HUES64 (cell line): ENCODE results near the gene CELF1.
A peak's percentile ranks its signal among the peaks of the same experiment; 100 is the strongest.
"Not testable (repeated sequence)": the region's sequence is repeated elsewhere in the genome, so short reads cannot be mapped to it uniquely, and the experiment has no call there.

Experiments used
- H3K27ac ChIP-seq: 2 replicates; pipeline ENCODE4 v1.7.0; 2013; ENCODE audit warnings: low read depth, low read length, inconsistent platforms
- H3K27me3 ChIP-seq: 2 replicates; pipeline ENCODE4 v1.6.1; 2013; ENCODE audit warnings: mild to moderate bottlenecking, low read length; ENCODE audit not compliant: insufficient read depth
- H3K36me3 ChIP-seq: 2 replicates; pipeline ENCODE4 v1.6.1; 2013; ENCODE audit warnings: mild to moderate bottlenecking, low read length; ENCODE audit not compliant: insufficient read depth
- H3K4me1 ChIP-seq: 2 replicates; pipeline ENCODE4 v1.6.1; 2013; ENCODE audit warnings: mild to moderate bottlenecking, low read length, moderate library complexity; ENCODE audit not compliant: insufficient read depth
- H3K4me3 ChIP-seq: 2 replicates; pipeline ENCODE4 v1.5.1; 2013; ENCODE audit warnings: mild to moderate bottlenecking, low read length, moderate library complexity
- H3K9ac ChIP-seq: 2 replicates; pipeline ENCODE4 v1.6.1; 2013; ENCODE audit warnings: mild to moderate bottlenecking, low read depth, low read length
- H3K9me3 ChIP-seq: 2 replicates; pipeline ENCODE4 v1.6.1; 2013; ENCODE audit warnings: low read depth, low read length; ENCODE audit not compliant: insufficient read depth
- WGBS: fragments of 150-250, 120-280 bp; methylation state at CpG from one replicate; pipeline ENCODE4 v1.1.7; 2013; ENCODE audit warnings: missing lambda C conversion rate; 5-methylcytosine and 5-hydroxymethylcytosine counted together

The CELF1 gene

DNA sequence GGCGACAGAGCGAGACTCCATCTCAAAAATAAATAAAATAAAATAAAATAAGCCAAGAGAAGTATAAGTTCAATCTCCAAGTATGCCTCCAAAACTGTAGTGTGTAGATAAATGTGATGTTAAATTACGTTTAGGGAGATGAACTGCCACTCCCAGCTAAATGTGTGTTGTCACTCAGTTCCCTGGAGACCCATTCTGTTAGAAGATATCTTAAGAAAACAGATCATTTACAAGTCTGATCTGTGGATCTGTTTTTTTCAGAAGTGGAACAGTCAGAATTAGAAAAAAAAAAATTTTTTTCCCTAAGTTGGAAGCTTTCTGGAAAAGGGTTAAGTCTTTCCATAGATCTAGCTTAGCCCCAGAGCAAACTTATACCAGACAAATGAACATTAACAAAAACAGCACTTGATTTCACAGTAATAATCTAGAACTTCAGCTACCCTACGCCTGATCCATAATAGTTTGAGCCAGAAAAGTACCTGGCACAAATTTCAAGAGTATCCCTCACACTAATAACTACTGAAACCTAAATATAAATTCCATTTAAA lies 18.2 kb downstream of the CELF1 start:
- Histone ChIP-seq H3K27me3 (no peaks in the 10 kb centered on the region), H3K27ac (no peak overlapping the region), H3K9ac (no peak overlapping the region), H3K4me3 (no peak overlapping the region), H3K9me3 (no peaks in the 10 kb centered on the region), H3K36me3 (peaks cover 22% of the 10 kb centered on the region), H3K4me1 (peaks cover 18% of the 10 kb centered on the region)
- 95% methylated on average over 2 of the region's 4 CpGs for WGBS

DNA sequence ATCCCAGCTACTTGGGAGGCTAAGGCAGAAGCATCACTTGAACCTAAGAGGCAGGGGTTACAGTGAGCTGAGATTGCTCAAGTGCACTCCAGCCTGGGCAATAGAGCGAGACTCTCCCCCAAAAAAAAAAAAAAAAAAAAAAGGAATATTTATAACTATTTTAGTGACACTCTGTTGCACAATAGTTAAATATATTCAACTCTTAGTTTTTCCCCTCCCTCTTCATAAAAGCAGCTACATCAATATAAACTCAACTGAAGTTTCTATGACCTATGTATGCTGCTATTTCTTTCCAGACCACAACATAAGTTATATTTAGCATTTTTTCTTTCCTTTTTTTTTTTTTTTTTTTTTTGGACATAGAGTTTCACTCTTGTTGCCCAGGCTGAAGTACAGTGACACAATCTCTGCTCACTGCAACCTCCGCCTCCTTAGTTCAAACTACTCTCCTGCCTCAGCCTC lies 19.2 kb downstream of the CELF1 start:
- Histone ChIP-seq H3K9me3 (no peaks in the 10 kb centered on the region), H3K4me3 (no peak overlapping the region), H3K36me3 (peaks cover 22% of the 10 kb centered on the region), H3K9ac (no peak overlapping the region), H3K4me1 (peaks cover 8% of the 10 kb centered on the region; the same call in 1 of the 2 replicates), H3K27ac (no peak overlapping the region), H3K27me3 (no peaks in the 10 kb centered on the region)
- WGBS = 100% methylated on average over 1 of the region's 2 CpGs

GRCh38 chr11:47532597-47533213 lies 20.2 kb downstream of the CELF1 start:
- Histone ChIP-seq H3K36me3 (peaks cover 22% of the 10 kb centered on the region), H3K27me3 (no peaks in the 10 kb centered on the region), H3K4me3 (no peak overlapping the region), H3K9ac (no peak overlapping the region), H3K27ac (no peak overlapping the region), H3K4me1 (0 out of 2 replicates have a peak, but pooled peaks cover 5% of the 10 kb centered on the region), H3K9me3 (no peaks in the 10 kb centered on the region)
- WGBS = 96% methylated on average over 2 of the region's 2 CpGs

DNA sequence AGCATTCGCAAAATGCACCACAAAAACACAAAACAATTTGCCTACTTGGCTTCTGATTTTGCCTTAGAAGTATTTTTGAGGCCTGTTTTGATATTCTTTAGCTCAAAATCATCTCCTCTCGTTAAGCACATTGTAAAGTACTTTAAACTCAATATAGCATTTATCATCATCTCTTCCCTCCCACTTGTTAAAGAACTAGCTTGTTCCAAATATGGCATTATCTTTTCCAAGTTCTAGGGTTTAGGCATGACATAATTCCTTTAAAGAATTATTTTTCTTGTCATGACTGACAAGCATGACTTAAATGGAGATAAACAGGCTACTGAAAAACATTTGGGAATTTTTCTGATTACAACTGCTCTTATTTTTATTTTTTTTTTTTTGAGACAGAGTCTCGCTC lies 21.3 kb downstream of the CELF1 start:
- H3K4me1 ChIP-seq = 0 out of 2 replicates have a peak, but pooled peaks cover 5% of the 10 kb centered on the region
- H3K27ac ChIP-seq = no peak overlapping the region
- H3K36me3 ChIP-seq = peaks cover 20% of the 10 kb centered on the region
- no peak overlapping the region for H3K4me3 ChIP-seq
- H3K9me3 ChIP-seq = no peaks in the 10 kb centered on the region
- no peak overlapping the region for H3K9ac ChIP-seq
- no peaks in the 10 kb centered on the region for H3K27me3 ChIP-seq
- 90% methylated on average over 3 of the region's 3 CpGs for WGBS

DNA sequence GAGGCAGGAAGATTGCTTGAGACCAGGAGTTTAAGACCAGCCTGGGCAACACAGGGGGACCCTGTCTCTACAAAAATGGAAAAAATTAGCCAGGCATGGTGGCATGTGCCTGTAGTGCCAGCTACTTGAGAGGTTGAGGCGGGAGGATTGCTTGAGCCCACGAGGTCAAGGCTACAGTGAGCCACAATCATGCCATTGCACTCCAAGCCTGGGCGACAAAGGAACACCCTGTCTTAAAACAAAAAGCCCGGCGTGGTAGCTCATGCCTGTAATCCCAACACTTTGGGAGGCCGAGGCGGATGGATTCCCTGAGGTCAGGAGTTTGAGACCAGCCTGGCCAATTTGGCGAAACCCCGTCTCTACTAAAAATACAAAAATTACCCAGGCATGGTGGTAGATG lies 22.2 kb downstream of the CELF1 start:
- H3K27ac ChIP-seq, H3K27me3 ChIP-seq, H3K9ac ChIP-seq, H3K9me3 ChIP-seq, H3K4me3 ChIP-seq: not testable (repeated sequence)
- Histone ChIP-seq H3K4me1 (peaks cover 13% of the 10 kb centered on the region), H3K36me3 (peaks cover 12% of the 10 kb centered on the region)
- 94% methylated on average over 9 of the region's 9 CpGs for WGBS

DNA sequence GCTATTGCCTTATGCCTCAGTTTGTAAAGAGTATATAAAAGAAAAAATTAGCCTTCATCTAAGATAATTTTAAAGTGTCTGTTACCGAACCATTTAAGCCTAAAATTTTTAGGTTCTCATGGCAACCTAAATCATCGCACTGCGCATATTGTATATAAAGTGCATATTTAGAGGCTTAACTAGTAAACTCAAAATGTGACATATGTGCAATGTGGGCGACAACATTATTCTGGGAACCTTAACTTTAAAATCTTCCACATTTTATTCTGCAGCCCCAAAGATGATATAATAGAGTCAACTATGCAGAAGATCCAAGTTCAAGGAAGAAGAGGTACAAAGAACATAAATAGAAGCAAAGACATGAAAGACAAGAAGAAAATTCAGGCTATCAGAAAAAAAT lies 23.0 kb downstream of the CELF1 start:
- Histone ChIP-seq H3K27ac (no peak overlapping the region), H3K27me3 (no peaks in the 10 kb centered on the region), H3K4me3 (no peak overlapping the region), H3K9me3 (no peaks in the 10 kb centered on the region), H3K9ac (no peak overlapping the region), H3K4me1 (peaks cover 21% of the 10 kb centered on the region), H3K36me3 (peaks cover 9% of the 10 kb centered on the region)
- WGBS = 100% methylated on average over 3 of the region's 4 CpGs

- Histone ChIP-seq H3K27me3 (no peaks in the 10 kb centered on the region), H3K4me3 (no peak overlapping the region), H3K27ac (no peak overlapping the region), H3K36me3 (peaks cover 5% of the 10 kb centered on the region), H3K9ac (no peak overlapping the region), H3K4me1 (peaks cover 37% of the 10 kb centered on the region), H3K9me3 (no peaks in the 10 kb centered on the region)
- 92% methylated on average over 6 of the region's 6 CpGs for WGBS
Measured at GRCh38 chr11:47527186-47527585, 25.7 kb downstream of the CELF1 start.

DNA sequence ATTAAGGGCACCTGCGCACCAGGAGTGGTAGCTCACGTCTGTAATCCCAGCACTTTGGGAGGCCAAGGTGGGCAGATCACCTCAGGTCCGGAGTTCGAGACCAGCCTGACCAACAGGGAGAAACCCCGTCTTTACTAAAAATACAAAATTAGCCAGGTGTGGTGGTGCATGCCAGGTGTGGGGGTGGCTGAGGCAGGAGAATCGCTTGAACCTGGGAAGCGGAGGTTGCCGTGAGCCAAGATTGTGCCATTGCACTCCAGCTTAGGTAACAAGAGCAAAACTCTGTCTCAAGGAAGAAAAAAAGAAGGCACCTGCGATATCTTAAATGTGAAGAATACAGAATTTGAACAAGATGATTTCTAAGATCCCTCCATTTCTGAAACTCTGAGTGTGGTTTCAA lies 26.9 kb downstream of the CELF1 start:
- H3K36me3 ChIP-seq, H3K9me3 ChIP-seq, H3K9ac ChIP-seq, H3K4me3 ChIP-seq, H3K27me3 ChIP-seq, H3K27ac ChIP-seq: not testable (repeated sequence)
- peaks cover 37% of the 10 kb centered on the region for H3K4me1 ChIP-seq
- WGBS = 97% methylated on average over 9 of the region's 9 CpGs

DNA sequence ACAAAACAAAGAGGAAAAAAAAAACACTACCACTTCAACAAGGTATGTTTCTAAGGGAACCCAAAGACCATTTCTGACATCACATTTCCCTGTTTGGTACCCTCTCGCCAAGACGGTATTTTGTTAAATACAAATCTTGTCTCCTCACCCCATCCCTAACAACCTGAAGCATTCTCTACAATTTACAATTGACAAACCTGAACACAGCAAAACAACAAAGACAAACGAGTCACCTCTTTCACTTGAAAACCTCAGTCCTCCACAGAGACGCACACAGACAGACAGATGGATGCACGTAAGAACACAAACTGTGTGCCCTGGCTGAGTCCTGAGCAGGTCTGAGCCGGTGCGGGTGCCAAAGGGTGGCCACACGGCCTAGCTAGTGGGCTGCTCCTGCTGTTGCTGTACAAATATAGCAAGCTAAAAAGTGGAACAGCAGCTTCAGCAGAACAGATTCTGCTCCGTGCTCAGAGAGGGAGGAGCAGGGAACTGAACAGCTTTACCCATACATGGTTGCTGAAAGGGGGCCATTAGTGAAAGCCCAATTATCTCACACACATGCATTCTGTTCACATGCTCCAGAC lies 28.5 kb downstream of the CELF1 start:
- Histone ChIP-seq H3K9ac (peak overlapping the region; percentile 39; the same call in 1 of the 2 replicates), H3K9me3 (no peaks in the 10 kb centered on the region), H3K4me3 (no peak overlapping the region), H3K4me1 (peaks cover 37% of the 10 kb centered on the region), H3K27me3 (no peaks in the 10 kb centered on the region), H3K27ac (peak overlapping the region; percentile 77), H3K36me3 (no peaks in the 10 kb centered on the region)
- WGBS = 55% methylated on average over 9 of the region's 9 CpGs

- WGBS = 48% methylated on average over 3 of the region's 3 CpGs
- Histone ChIP-seq H3K4me1 (peaks cover 37% of the 10 kb centered on the region), H3K9ac (peak overlapping the region; percentile 10; the same call in 1 of the 2 replicates), H3K9me3 (no peaks in the 10 kb centered on the region), H3K4me3 (0 out of 2 replicates have a peak overlapping the region, but pooled peaks have one; percentile 9), H3K36me3 (no peaks in the 10 kb centered on the region), H3K27me3 (no peaks in the 10 kb centered on the region), H3K27ac (peak overlapping the region; percentile 77)
Measured at GRCh38 chr11:47523490-47524225, 29.3 kb downstream of the CELF1 start.
